K562 (cell line): Measurements from ENCODE around the gene SECISBP2. TPM values are rescaled to one million over a fixed set of nuclear protein-coding genes. Genes with fewer than 3 reads are reported as not detected.
A peak's percentile ranks its signal among the peaks of the same experiment; 100 is the strongest.

Experiments used
- BMI1 ChIP-seq: fragments of 150-350 bp; IDR thresholded peaks from 2 replicates; pipeline ENCODE4 v1.6.1; 2014; ENCODE audit warnings: low read length
- C11orf30 ChIP-seq: fragments of 450-650 bp; IDR thresholded peaks from 2 replicates; pipeline ENCODE4 v1.6.1; 2016; ENCODE audit warnings: low read depth, mild to moderate bottlenecking
- CBX3 ChIP-seq, 2 experiments: IDR thresholded peaks; 1 replicate in 1 of 2; 2 replicates in 1 of 2; pipeline ENCODE4 v1.6.1; 2012; ENCODE audit warnings: inconsistent platforms in 2 of 2, low read length in 2 of 2, borderline replicate concordance in 1 of 2, control low read depth in 1 of 2
- CREBBP ChIP-seq: IDR thresholded peaks from one replicate; pipeline ENCODE4 v1.6.1; 2012; ENCODE audit warnings: low read depth, mild to moderate bottlenecking, control low read depth, inconsistent platforms, low read length
- NFIC ChIP-seq: fragments of 450-650 bp; IDR thresholded peaks from 2 replicates; pipeline ENCODE4 v1.6.1; 2017; ENCODE audit warnings: mild to moderate bottlenecking, inconsistent platforms
- PRPF4 ChIP-seq: fragments of 200-400 bp; formaldehyde crosslinking; IDR thresholded peaks from one replicate; pipeline ENCODE4 v1.6.1; 2017; ENCODE audit warnings: low read length, low read depth, mild to moderate bottlenecking; ENCODE audit not compliant: insufficient read depth, poor library complexity, severe bottlenecking
- SMC3 ChIP-seq: conservative IDR thresholded peaks from 2 replicates; pipeline ENCODE4 v1.6.1; 2011; ENCODE audit warnings: low read depth, low read length, improper control_type of control experiment; ENCODE audit not compliant: insufficient read depth
- TAL1 ChIP-seq: fragments of 450-650 bp; IDR thresholded peaks from 2 replicates; pipeline ENCODE4 v1.6.1; 2016; ENCODE audit warnings: mild to moderate bottlenecking
- TBP ChIP-seq: optimal IDR thresholded peaks from 2 replicates; pipeline ENCODE3; 2011; ENCODE audit warnings: low read depth, low read length, improper control_type of control experiment
- ZNF445 ChIP-seq: fragments of 250-450 bp; sonication (Bioruptor Pico); IDR thresholded peaks from 2 replicates; pipeline ENCODE4 v1.4.0; 2020; ENCODE audit warnings: low read depth, mild to moderate bottlenecking, moderate library complexity
- ZNF766 ChIP-seq: fragments of 200-800 bp; sonication (Bioruptor generic); conservative IDR thresholded peaks from 2 replicates; pipeline ENCODE4 v1.6.1; 2016; ENCODE audit warnings: missing genetic modification characterization, missing compliant biosample characterization
- polyA plus RNA-seq, 8 experiments: library from polyadenylated mRNA; depleted of rRNA in 4 of 8; stranded (reverse) in 5 of 8; unstranded in 3 of 8; fragments of >200 nt; fragmentation: Nextera tagmentation in 2 of 8; fragmentation: Illumina TruSeq in 1 of 8; extraction: Ambion mirVana in 2 of 8; extraction: Trizol in 1 of 8; gene quantifications; 2 replicates each; pipeline versions ENCODE4 v1.2.1 to v1.2.3, GENCODE V29; 2011 to 2014; ENCODE audit warnings: inconsistent platforms in 1 of 8, missing spikeins in 1 of 8
- total RNA-seq, 7 experiments: library from RNA; depleted of rRNA in 6 of 7; stranded (reverse); fragments of >200 nt in 6 of 7; fragmentation: Illumina TruSeq in 2 of 7; extraction: Trizol in 2 of 7; gene quantifications; 2 replicates each; pipeline versions ENCODE4 v1.2.1 to v1.2.3, GENCODE V29; 2011 to 2021; ENCODE audit warnings: low replicate concordance in 1 of 7
- TF ChIP-seq, protein P1 (sequence below): fragments of 450-650 bp; IDR thresholded peaks from 2 replicates; pipeline ENCODE4 v1.6.1; 2016; ENCODE audit warnings: low read depth
- TF ChIP-seq, protein P2 (sequence below): fragments of 250-450 bp; sonication (Bioruptor Pico); IDR thresholded peaks from 2 replicates; pipeline ENCODE4 v1.5.0; 2020; ENCODE audit warnings: mild to moderate bottlenecking
- TF ChIP-seq, protein P3 (sequence below): fragments of 150-350 bp; IDR thresholded peaks from 2 replicates; pipeline ENCODE4 v1.6.1; 2014; ENCODE audit warnings: low read depth, mild to moderate bottlenecking, low read length, borderline replicate concordance

Gene SECISBP2
- total and polyA plus RNA-seq, 9 of the 15 experiments (the other 6 are each of a cell fraction or from before 2014, with no cell fraction given), result 3.2 to 41.6 (median 26.1) TPM

DNA sequence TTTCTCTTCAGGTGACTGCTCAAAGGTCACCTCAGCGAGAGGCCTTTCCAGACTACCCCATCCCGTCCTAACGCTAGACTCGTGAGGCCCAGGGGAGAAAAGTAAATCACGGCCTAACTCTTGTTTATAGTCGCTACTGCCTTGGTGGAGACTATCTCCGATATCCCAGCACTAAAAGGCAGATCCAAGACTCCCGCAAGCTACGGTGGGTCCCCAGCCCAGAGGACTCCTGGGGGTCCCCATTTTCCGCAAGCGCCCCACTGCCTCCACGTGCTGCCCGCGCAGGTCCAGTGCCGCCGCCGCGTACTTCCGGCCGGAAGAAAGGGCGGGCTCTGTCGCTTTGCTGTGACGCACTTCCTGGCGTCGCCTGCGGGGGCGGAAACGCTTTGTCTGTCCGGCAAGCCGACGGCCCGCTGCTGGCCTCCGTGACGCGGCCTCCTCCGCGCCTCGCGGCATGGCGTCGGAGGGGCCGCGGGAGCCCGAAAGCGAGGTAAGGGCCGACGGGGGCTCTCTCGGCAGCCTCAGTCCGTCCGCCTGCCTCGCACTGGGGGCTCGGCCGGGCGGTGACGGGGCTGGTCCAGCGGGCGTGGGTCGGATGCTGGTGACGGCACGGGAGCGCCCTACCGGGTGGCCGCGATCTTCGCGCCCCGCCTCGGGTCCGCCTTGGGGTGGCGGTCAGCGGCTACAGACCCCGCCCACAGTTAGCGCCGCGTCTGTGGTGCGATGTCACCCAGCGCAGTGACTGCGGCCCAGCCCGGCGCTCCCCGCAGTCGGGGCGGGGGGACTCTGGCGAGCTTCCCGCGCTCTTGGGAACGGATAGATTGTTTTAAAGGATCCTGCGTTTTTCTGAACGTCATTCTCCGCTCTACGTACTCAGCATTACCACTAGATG lies at the start of gene SECISBP2 (continued):
- TF ChIP-seq, protein P1, sequence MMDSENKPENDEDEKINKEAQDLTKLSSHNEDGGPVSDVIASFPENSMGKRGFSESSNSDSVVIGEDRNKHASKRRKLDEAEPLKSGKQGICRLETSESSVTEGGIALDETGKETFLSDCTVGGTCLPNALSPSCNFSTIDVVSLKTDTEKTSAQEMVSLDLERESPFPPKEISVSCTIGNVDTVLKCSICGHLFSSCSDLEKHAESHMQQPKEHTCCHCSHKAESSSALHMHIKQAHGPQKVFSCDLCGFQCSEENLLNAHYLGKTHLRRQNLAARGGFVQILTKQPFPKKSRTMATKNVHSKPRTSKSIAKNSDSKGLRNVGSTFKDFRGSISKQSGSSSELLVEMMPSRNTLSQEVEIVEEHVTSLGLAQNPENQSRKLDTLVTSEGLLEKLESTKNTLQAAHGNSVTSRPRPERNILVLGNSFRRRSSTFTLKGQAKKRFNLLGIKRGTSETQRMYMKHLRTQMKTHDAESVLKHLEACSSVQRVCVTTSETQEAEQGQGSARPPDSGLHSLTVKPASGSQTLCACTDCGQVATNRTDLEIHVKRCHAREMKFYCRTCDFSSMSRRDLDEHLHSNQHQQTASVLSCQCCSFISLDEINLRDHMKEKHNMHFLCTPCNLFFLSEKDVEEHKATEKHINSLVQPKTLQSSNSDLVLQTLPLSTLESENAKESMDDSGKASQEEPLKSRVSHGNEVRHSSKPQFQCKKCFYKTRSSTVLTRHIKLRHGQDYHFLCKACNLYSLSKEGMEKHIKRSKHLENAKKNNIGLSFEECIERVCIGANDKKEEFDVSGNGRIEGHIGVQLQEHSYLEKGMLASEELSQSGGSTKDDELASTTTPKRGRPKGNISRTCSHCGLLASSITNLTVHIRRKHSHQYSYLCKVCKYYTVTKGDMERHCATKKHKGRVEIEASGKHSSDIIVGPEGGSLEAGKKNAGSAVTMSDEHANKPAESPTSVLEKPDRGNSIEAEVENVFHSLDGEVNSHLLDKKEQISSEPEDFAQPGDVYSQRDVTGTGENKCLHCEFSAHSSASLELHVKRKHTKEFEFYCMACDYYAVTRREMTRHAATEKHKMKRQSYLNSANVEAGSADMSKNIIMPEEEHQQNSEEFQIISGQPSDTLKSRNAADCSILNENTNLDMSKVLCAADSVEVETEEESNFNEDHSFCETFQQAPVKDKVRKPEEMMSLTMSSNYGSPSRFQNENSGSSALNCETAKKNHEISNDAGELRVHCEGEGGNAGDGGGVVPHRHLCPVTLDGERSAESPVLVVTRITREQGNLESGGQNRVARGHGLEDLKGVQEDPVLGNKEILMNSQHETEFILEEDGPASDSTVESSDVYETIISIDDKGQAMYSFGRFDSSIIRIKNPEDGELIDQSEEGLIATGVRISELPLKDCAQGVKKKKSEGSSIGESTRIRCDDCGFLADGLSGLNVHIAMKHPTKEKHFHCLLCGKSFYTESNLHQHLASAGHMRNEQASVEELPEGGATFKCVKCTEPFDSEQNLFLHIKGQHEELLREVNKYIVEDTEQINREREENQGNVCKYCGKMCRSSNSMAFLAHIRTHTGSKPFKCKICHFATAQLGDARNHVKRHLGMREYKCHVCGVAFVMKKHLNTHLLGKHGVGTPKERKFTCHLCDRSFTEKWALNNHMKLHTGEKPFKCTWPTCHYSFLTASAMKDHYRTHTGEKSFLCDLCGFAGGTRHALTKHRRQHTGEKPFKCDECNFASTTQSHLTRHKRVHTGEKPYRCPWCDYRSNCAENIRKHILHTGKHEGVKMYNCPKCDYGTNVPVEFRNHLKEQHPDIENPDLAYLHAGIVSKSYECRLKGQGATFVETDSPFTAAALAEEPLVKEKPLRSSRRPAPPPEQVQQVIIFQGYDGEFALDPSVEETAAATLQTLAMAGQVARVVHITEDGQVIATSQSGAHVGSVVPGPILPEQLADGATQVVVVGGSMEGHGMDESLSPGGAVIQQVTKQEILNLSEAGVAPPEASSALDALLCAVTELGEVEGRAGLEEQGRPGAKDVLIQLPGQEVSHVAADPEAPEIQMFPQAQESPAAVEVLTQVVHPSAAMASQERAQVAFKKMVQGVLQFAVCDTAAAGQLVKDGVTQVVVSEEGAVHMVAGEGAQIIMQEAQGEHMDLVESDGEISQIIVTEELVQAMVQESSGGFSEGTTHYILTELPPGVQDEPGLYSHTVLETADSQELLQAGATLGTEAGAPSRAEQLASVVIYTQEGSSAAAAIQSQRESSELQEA, result no peak
- no peak for TF ChIP-seq BMI1
- no peak for TF ChIP-seq CREBBP
- no peak for TF ChIP-seq SMC3
- peak; percentile 45 for TF ChIP-seq NFIC
- no peak for TF ChIP-seq CBX3 (IDR thresholded peaks at IDR 0.05; ENCODE audit: borderline replicate concordance in 1 of 2, low read length in 2 of 2)
- TF ChIP-seq TBP, result no peak
- no peak; the same call in 1 of the 2 replicates for TF ChIP-seq ZNF766 (CRISPR knock-in tag)
- no peak for TF ChIP-seq ZNF445 (CRISPR knock-in tag)
- TF ChIP-seq PRPF4, result peak; percentile 46
- TF ChIP-seq, protein P2, sequence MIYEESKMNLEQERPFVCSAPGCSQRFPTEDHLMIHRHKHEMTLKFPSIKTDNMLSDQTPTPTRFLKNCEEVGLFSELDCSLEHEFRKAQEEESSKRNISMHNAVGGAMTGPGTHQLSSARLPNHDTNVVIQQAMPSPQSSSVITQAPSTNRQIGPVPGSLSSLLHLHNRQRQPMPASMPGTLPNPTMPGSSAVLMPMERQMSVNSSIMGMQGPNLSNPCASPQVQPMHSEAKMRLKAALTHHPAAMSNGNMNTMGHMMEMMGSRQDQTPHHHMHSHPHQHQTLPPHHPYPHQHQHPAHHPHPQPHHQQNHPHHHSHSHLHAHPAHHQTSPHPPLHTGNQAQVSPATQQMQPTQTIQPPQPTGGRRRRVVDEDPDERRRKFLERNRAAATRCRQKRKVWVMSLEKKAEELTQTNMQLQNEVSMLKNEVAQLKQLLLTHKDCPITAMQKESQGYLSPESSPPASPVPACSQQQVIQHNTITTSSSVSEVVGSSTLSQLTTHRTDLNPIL (CRISPR knock-in tag), result no peak
- peak; percentile 96 for TF ChIP-seq C11orf30
- TF ChIP-seq TAL1, result no peak
- TF ChIP-seq, protein P3, sequence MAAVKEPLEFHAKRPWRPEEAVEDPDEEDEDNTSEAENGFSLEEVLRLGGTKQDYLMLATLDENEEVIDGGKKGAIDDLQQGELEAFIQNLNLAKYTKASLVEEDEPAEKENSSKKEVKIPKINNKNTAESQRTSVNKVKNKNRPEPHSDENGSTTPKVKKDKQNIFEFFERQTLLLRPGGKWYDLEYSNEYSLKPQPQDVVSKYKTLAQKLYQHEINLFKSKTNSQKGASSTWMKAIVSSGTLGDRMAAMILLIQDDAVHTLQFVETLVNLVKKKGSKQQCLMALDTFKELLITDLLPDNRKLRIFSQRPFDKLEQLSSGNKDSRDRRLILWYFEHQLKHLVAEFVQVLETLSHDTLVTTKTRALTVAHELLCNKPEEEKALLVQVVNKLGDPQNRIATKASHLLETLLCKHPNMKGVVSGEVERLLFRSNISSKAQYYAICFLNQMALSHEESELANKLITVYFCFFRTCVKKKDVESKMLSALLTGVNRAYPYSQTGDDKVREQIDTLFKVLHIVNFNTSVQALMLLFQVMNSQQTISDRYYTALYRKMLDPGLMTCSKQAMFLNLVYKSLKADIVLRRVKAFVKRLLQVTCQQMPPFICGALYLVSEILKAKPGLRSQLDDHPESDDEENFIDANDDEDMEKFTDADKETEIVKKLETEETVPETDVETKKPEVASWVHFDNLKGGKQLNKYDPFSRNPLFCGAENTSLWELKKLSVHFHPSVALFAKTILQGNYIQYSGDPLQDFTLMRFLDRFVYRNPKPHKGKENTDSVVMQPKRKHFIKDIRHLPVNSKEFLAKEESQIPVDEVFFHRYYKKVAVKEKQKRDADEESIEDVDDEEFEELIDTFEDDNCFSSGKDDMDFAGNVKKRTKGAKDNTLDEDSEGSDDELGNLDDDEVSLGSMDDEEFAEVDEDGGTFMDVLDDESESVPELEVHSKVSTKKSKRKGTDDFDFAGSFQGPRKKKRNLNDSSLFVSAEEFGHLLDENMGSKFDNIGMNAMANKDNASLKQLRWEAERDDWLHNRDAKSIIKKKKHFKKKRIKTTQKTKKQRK, result no peak
